GM20431 (cell line): ENCODE results near the gene PVALEF.

ENCODE experiments used
- in situ Hi-C: fragments of 300-500 bp; cut with MseI, MboI; formaldehyde crosslinking; loops from one replicate; pipeline ENCODE4 v1.15.0; 2020; ENCODE audit warnings: low sequenced_read_pairs; ENCODE audit not compliant: unreplicated experiment

PVALEF gene

GRCh38 chr17:81229666-81229920, 64.3 kb downstream of the PVALEF start:
- in situ Hi-C loops: no loop called here

GRCh38 chr17:81230043-81230820, 64.9 kb downstream of the PVALEF start:
- in situ Hi-C loops: no loop called here

GRCh38 chr17:81231121-81231645, 65.9 kb downstream of the PVALEF start:
- in situ Hi-C loops: no loop called here

- in situ Hi-C loops: no loop called here
Measured at GRCh38 chr17:81231766-81232581, 66.7 kb downstream of the PVALEF start.
